Suprapubic skin (tissue), 4 donors: ENCODE results near the gene VGLL1. TPM values are rescaled to one million over a fixed set of nuclear protein-coding genes. Genes with fewer than 3 reads are reported as not detected.

Experiments used
- DNase-seq, 2 donors: peaks; one replicate each; pipeline ENCODE4 v3.0.0-alpha.2; 2019; ENCODE audit warnings: low spot score in 2 of 2
- H3K27ac ChIP-seq: fragments of 200-600 bp; sonication (generic); one replicate; pipeline ENCODE4 v1.5.1; 2019
- H3K27me3 ChIP-seq: fragments of 200-600 bp; sonication (generic); one replicate; pipeline ENCODE4 v1.5.1; 2019
- H3K36me3 ChIP-seq: fragments of 200-600 bp; sonication (generic); one replicate; pipeline ENCODE4 v1.5.1; 2019
- H3K4me1 ChIP-seq: fragments of 200-600 bp; sonication (generic); one replicate; pipeline ENCODE4 v1.5.1; 2019
- H3K4me3 ChIP-seq: fragments of 200-600 bp; sonication (generic); one replicate; pipeline ENCODE4 v1.5.1; 2019; ENCODE audit warnings: mild to moderate bottlenecking
- H3K9me3 ChIP-seq: fragments of 200-600 bp; sonication (generic); one replicate; pipeline ENCODE4 v1.5.1; 2019
- EP300 ChIP-seq: sonication (generic); formaldehyde crosslinking; IDR thresholded peaks from one replicate; pipeline ENCODE4 v1.6.1; 2017; ENCODE audit warnings: antibody characterized with exemption
- WGBS: methylation state at CpG from one replicate; pipeline ENCODE4 v1.1.5; 2018; 5-methylcytosine and 5-hydroxymethylcytosine counted together
- total RNA-seq, 4 donors: library from RNA; depleted of rRNA; stranded (reverse); fragments of >200 nt; gene quantifications; one replicate each; pipeline ENCODE4 v1.1.0, GENCODE V29; 2016

VGLL1 gene
- total RNA-seq, 4 donors from 2014 or later: not detected

GRCh38 chrX:136598631-136599030 is 66.6 kb downstream of the VGLL1 start:
- 42% methylated on average over 8 of the region's 8 CpGs for WGBS

GRCh38 chrX:136600059-136600458 is 68.0 kb downstream of the VGLL1 start:
- Histone ChIP-seq H3K27me3 (no peaks in the 10 kb centered on the region), H3K4me1 (no peaks in the 10 kb centered on the region), H3K9me3 (no peaks in the 10 kb centered on the region), H3K4me3 (no peak overlapping the region), H3K27ac (no peak overlapping the region), H3K36me3 (no peaks in the 10 kb centered on the region)
- no peak for TF ChIP-seq EP300
- 43% methylated on average over 1 of the region's 1 CpG for WGBS
- no peak for DNase-seq

More at GRCh38 chrX:136598631-136599030, 66.6 kb downstream of the VGLL1 start:
- H3K27ac ChIP-seq: no peak overlapping the region
- TF ChIP-seq EP300: no peak
- no peaks in the 10 kb centered on the region for H3K36me3 ChIP-seq
- H3K4me1 ChIP-seq: no peaks in the 10 kb centered on the region
- H3K27me3 ChIP-seq: no peaks in the 10 kb centered on the region
- no peak for DNase-seq
- H3K9me3 ChIP-seq: no peaks in the 10 kb centered on the region
- H3K4me3 ChIP-seq: no peak overlapping the region

Other genes with a start within 250 kb of the VGLL1 start
- gene ADGRG4, start 231.3 kb upstream of the VGLL1 start, total RNA-seq: not detected
- not detected for gene BRS3, start 44.3 kb upstream of the VGLL1 start, total RNA-seq
- gene HTATSF1, start 34.6 kb upstream of the VGLL1 start, total RNA-seq: 10 to 100 TPM; 32.6 to 49.1 (median 46.7) TPM
- not detected for gene CD40LG, start 115.9 kb downstream of the VGLL1 start, total RNA-seq
- 10 to 100 TPM in 1 of 4 donors, 1 to 10 TPM in 3; 5.9 to 16.9 (median 7.2) TPM for gene ARHGEF6, start 248.7 kb downstream of the VGLL1 start, total RNA-seq